Stimulated activated CD4-positive, alpha-beta T cell treated with anti-CD3 and anti-CD28 coated beads, Interleukin-2, amount 100 ng/mL, for 48 hours (primary cell): ENCODE measurements around the gene HRK.
"Not testable (repeated sequence)": the region's sequence is repeated elsewhere in the genome, so short reads cannot be mapped to it uniquely, and the experiment has no call there.

Source experiments
- DNase-seq, 2 donors: peaks; one replicate each; pipeline ENCODE4 v3.0.0-alpha.2; 2020

Gene HRK

DNA sequence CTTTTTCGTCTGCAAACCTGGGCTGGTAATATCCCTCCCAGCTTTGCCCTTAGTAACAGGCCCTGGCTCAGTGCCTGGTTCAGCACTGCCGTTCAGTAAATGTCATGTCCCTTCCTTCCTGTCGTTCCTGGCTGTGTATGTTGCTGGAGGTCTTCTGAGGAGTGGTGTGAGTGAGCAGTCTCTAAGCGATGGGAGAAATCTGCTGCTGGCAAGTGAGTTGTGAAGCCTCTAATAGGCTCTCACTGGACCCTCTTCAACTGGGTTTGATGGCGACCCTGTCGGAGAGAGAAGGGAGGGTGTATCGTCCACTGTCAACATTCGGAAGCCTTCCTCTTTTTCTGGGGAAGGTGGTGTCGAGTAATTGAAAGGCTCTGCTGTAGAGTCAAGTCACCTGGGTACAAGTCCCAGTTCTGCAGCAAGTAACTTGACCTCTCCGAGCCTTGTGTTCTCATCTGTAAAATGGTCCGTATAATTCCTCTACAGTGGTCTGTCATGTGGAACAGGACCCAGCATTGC is 62.8 kb downstream of the HRK start:
- DNase-seq = no peak

DNA sequence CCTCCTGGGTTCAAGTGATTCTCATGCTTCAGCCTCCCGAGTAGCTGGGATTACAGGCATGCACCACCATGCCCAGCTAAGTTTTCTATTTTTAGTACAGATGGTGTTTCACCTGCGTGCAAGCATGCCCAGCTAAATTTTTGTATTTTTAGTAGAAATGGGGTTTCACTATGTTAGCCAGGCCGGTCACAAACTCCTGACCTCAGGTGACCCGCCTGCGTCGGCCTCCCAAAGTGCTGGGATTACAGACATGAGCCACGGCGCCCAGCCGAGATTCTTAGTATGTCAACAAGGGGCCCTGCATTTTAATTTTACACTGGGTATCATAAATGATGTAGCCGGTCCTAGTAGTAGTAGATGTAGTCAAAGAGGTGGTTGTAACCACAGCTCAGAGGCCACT is 66.5 kb downstream of the HRK start:
- not testable (repeated sequence) for DNase-seq

GRCh38 chr12:116813271-116814041 is 67.8 kb downstream of the HRK start:
- DNase-seq = no peak

DNA sequence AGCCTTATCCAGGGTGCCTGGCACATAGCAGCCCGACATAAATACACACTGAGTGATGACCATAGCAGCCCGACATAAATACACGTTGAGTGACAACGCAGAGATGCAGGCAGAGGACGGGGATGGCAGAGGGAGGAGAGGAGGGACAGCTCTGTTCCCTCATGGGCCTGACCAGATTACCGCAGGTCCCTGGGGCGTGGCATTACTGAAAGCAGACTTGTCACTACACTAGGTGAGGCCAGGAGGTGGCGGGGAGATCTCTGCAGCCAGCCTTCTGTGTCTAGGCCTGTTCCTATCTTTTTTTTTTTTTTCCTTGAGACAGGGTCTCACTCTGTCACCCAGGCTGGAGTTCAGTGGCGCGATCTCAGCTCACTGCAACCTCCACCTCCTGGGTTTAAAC is 69.0 kb downstream of the HRK start:
- DNase-seq = no peak

GRCh38 chr12:116808113-116809105 is 72.8 kb downstream of the HRK start:
- DNase-seq = no peak

DNA sequence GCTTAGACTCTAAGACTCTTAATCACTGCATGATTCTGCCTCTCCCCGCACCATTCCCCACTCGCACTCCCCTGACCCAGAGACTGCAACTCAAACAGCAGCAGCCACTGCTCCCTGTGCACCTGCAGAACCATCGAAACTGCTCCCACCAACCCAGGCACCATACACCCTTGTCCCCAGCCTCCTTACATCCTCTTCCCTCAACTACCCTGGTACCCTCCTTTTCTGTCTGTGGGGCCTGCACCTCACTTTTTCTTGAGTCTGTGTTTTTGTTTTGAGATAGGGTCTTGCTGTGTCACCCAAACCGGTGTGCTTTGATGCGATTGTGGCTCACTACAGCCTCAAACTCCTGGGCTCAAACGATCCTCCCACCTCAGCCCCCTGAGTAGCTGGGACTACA is 73.7 kb downstream of the HRK start:
- no peak for DNase-seq

GRCh38 chr12:116806845-116807440 is 74.3 kb downstream of the HRK start:
- DNase-seq = no peak
